ENCODE results near the gene USB1. TPM values are rescaled to one million over a fixed set of nuclear protein-coding genes. Genes with fewer than 3 reads are reported as not detected.

Gene USB1
- total and polyA plus RNA-seq, 2 experiments from 2014 or later, result 18.2 to 47.7 TPM

- Histone ChIP-seq H3K4me3 (peak overlapping the region; percentile 76), H4K20me1 (ENCODE audit: insufficient read depth, poor library complexity, severe bottlenecking) (no peaks in the 10 kb centered on the region), H3K27me3 (no peaks in the 10 kb centered on the region), H3K27ac (peak overlapping the region; percentile 89), H3K9me3 (ENCODE audit: low read depth) (no peaks in the 10 kb centered on the region), H3K4me1 (ENCODE audit: insufficient read depth) (peaks cover 21% of the 10 kb centered on the region), H2AFZ (peak overlapping the region; percentile 45), H3K4me2 (peak overlapping the region; percentile 98), H3K36me3 (replicated peaks; ENCODE audit: insufficient read depth, low read depth) (no peaks in the 10 kb centered on the region), H3K79me2 (peaks cover 31% of the 10 kb centered on the region), H3K9me2 (replicated peaks; ENCODE audit: insufficient read depth) (no peaks in the 10 kb centered on the region)
- TF ChIP-seq EZH2 (IDR thresholded peaks at IDR 0.05; ENCODE audit: borderline replicate concordance) (no peak), EZH2phosphoT487 (IDR thresholded peaks at IDR 0.05; ENCODE audit: low read depth, severe bottlenecking, unreplicated experiment) (no peak)
- TF ChIP-seq, protein P1, sequence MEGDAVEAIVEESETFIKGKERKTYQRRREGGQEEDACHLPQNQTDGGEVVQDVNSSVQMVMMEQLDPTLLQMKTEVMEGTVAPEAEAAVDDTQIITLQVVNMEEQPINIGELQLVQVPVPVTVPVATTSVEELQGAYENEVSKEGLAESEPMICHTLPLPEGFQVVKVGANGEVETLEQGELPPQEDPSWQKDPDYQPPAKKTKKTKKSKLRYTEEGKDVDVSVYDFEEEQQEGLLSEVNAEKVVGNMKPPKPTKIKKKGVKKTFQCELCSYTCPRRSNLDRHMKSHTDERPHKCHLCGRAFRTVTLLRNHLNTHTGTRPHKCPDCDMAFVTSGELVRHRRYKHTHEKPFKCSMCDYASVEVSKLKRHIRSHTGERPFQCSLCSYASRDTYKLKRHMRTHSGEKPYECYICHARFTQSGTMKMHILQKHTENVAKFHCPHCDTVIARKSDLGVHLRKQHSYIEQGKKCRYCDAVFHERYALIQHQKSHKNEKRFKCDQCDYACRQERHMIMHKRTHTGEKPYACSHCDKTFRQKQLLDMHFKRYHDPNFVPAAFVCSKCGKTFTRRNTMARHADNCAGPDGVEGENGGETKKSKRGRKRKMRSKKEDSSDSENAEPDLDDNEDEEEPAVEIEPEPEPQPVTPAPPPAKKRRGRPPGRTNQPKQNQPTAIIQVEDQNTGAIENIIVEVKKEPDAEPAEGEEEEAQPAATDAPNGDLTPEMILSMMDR (IDR thresholded peaks at IDR 0.05; ENCODE audit: poor library complexity), result no peak
- 9% methylated on average over 48 of the region's 57 CpGs for WGBS (ENCODE audit: low lambda C conversion rate, missing lambda C conversion rate)
- peak; percentile 85 for DNase-seq (ENCODE audit: low spot score)
Observed at GRCh38 chr16:58024486-58025350, 23.5 kb downstream of the USB1 start.

DNA sequence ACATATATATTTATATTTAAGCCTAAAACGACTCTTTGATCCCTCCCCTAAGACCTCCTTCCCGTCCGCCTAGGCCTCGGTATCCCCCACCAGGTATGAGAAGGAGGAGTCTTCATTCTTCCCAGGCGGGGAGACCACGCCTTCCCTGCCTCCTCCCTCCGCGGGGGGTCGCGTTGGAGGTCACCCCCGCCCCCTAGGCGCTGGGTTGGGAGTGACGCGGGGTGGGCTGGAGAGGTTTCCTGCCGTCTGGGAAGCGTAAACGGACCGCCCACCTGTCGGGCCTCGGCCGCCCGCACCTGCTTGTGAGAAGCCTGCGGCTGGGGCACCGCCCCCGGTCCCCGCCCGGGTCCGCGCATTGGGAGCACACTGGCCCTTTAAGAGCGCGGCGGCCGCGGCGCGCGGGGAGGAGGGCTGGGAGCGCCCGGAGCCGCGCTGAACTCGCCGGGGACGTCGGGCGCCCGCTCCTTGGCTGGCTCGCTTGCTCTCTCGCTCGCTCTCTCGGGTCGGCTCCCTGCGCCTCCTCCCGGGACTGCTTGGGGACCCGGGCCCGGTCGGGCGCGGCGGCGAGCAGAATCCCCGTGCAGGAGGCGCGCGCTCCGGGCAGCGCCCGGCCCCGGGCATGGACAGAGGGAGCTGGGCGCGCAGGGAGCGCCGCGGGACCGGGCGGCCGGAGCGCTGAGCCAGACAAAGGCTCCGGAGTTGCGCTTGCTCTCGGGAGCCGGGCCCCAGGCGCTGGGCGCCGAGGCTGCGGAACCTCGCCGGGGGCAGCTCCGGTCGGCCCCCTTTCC is 24.3 kb downstream of the USB1 start, which contains the start of gene MMP15:
MMP15 (plus strand) TSS at position 404 of the 788 bp plus-strand sequence. CDS start 597 bp downstream, outside the sequence.
- H3K4me3 ChIP-seq, result peak within 1 kb of the TSS; percentile 76
- H3K79me2 ChIP-seq, result peaks cover 38% of the 10 kb centered on the region
- WGBS (ENCODE audit: low lambda C conversion rate, missing lambda C conversion rate), result 1% methylated on average over 63 of the region's 90 CpGs
- peaks cover 22% of the 10 kb centered on the region for H3K4me1 ChIP-seq (ENCODE audit: insufficient read depth)
- H3K27me3 ChIP-seq, result no peaks in the 10 kb centered on the region
- peak within 1 kb of the TSS; percentile 45 for H2AFZ ChIP-seq
- TF ChIP-seq EZH2phosphoT487 (IDR thresholded peaks at IDR 0.05; ENCODE audit: low read depth, severe bottlenecking, unreplicated experiment) (no peak), EZH2 (IDR thresholded peaks at IDR 0.05; ENCODE audit: borderline replicate concordance) (no peak)
- TF ChIP-seq, protein P1 (IDR thresholded peaks at IDR 0.05; ENCODE audit: poor library complexity), result no peak
- peak within 1 kb of the TSS; percentile 89 for H3K27ac ChIP-seq
- DNase-seq (ENCODE audit: low spot score), result peak; percentile 95
- no peaks in the 10 kb centered on the region for H4K20me1 ChIP-seq (ENCODE audit: insufficient read depth, poor library complexity, severe bottlenecking)
- peak within 1 kb of the TSS; percentile 98 for H3K4me2 ChIP-seq
- no peaks in the 10 kb centered on the region for H3K36me3 ChIP-seq (replicated peaks; ENCODE audit: insufficient read depth, low read depth)
- H3K9me3 ChIP-seq (ENCODE audit: low read depth), result no peaks in the 10 kb centered on the region
- no peaks in the 10 kb centered on the region for H3K9me2 ChIP-seq (replicated peaks; ENCODE audit: insufficient read depth)

DNA sequence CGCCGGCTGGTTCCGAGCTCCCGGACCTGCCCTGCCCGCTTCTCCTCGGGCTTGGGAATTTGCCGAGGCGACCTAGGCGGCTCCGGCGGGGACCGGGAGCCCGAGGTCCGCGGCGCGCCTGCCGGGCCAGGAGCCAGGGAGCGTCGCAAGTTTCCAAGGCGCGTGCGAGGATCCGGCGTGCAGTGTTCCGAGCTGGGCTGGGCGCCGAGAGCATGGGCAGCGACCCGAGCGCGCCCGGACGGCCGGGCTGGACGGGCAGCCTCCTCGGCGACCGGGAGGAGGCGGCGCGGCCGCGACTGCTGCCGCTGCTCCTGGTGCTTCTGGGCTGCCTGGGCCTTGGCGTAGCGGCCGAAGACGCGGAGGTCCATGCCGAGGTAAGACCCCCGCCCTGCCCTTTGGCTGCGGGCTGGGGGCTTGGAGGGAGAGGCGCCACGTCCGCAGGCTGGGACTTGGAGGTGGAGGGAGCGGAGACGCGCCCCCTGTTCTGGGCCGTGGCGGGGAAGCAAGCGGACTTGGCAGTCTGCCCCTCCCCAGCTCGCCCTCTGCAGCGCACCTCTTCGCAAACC is 25.0 kb downstream of the USB1 start:
- H3K27ac ChIP-seq, result peak overlapping the region; percentile 89
- peak overlapping the region; percentile 45 for H2AFZ ChIP-seq

More for the DNA sequence above, 25.0 kb downstream of the USB1 start:
- Histone ChIP-seq H4K20me1 (ENCODE audit: insufficient read depth, poor library complexity, severe bottlenecking) (no peaks in the 10 kb centered on the region), H3K4me2 (peak overlapping the region; percentile 98), H3K9me2 (replicated peaks; ENCODE audit: insufficient read depth) (no peaks in the 10 kb centered on the region), H3K36me3 (replicated peaks; ENCODE audit: insufficient read depth, low read depth) (no peaks in the 10 kb centered on the region), H3K79me2 (peaks cover 44% of the 10 kb centered on the region), H3K27me3 (no peaks in the 10 kb centered on the region), H3K9me3 (ENCODE audit: low read depth) (no peaks in the 10 kb centered on the region), H3K4me3 (peak overlapping the region; percentile 76), H3K4me1 (ENCODE audit: insufficient read depth) (peaks cover 26% of the 10 kb centered on the region)
- TF ChIP-seq, protein P1 (IDR thresholded peaks at IDR 0.05; ENCODE audit: poor library complexity), result no peak
- TF ChIP-seq EZH2phosphoT487 (IDR thresholded peaks at IDR 0.05; ENCODE audit: low read depth, severe bottlenecking, unreplicated experiment) (no peak), EZH2 (IDR thresholded peaks at IDR 0.05; ENCODE audit: borderline replicate concordance) (no peak)
- peak; percentile 65 for DNase-seq (ENCODE audit: low spot score)
- under 1% methylated on average over 41 of the region's 65 CpGs for WGBS (ENCODE audit: low lambda C conversion rate, missing lambda C conversion rate)
